Thoracic aorta (tissue), 2 donors: ENCODE measurements around the gene DGCR6L. TPM values are rescaled to one million over a fixed set of nuclear protein-coding genes. Genes with fewer than 3 reads are reported as not detected.
"Not testable (repeated sequence)": the region's sequence is repeated elsewhere in the genome, so short reads cannot be mapped to it uniquely, and the experiment has no call there.

ENCODE experiments used
- ATAC-seq: fragments of 150-250 bp; one replicate; pipeline ENCODE4 v1.8.0; 2017; ENCODE audit warnings: low read depth; ENCODE audit not compliant: insufficient number of reproducible peaks, low FRiP score
- DNase-seq: peaks from one replicate; pipeline ENCODE4 v3.0.0-alpha.2; 2020; ENCODE audit warnings: low spot score
- H3K27ac ChIP-seq, 2 donors: fragments of 200-600 bp; sonication (generic); 1 replicate in 1 of 2; 2 replicates in 1 of 2; pipeline ENCODE4 v1.5.1; 2016; ENCODE audit warnings: mild to moderate bottlenecking in 2 of 2, moderate library complexity in 2 of 2
- H3K27me3 ChIP-seq: fragments of 200-600 bp; sonication (generic); replicated peaks from 2 replicates; pipeline ENCODE4 v1.6.0; 2016; ENCODE audit warnings: mild to moderate bottlenecking; ENCODE audit not compliant: insufficient read depth
- H3K36me3 ChIP-seq: fragments of 200-600 bp; sonication (generic); one replicate; pipeline ENCODE4 v1.5.1; 2016
- H3K4me1 ChIP-seq, 2 donors: fragments of 200-600 bp; sonication (generic); 1 replicate in 1 of 2; 2 replicates in 1 of 2; pipeline versions ENCODE4 v1.5.1 to v1.6.0; 2016; ENCODE audit warnings: low read depth in 2 of 2, mild to moderate bottlenecking in 1 of 2; ENCODE audit not compliant: control insufficient read depth in 1 of 2
- H3K4me3 ChIP-seq: fragments of 200-600 bp; sonication (generic); 2 replicates; pipeline ENCODE4 v1.5.1; 2016; ENCODE audit warnings: mild to moderate bottlenecking
- H3K9me3 ChIP-seq: fragments of 200-600 bp; sonication (generic); 2 replicates; pipeline ENCODE4 v1.5.1; 2016
- CTCF ChIP-seq: fragments of 200-600 bp; sonication (generic); IDR thresholded peaks from one replicate; pipeline ENCODE4 v1.5.1; 2019; ENCODE audit warnings: antibody characterized with exemption
- total RNA-seq, 2 donors: library from RNA; depleted of rRNA; stranded (reverse); fragments of >200 nt; gene quantifications; one replicate each; pipeline versions ENCODE4 v1.1.0 to v1.2.3, GENCODE V29; 2016

Gene DGCR6L
- total RNA-seq, 2 donors from 2014 or later, result 28.8 to 69.3 TPM

GRCh38 chr22:20267441-20268278 lies 52.2 kb downstream of the DGCR6L start:
- DNase-seq (no peak), ATAC-seq (no peak)
- H3K4me3 ChIP-seq, result peak overlapping the region; percentile 70
- no peaks in the 10 kb centered on the region for H3K9me3 ChIP-seq
- no peaks in the 10 kb centered on the region for H3K36me3 ChIP-seq
- H3K4me1 ChIP-seq, result peaks cover 0 to 11% of the 10 kb centered on the region in 2 donors
- no peak for TF ChIP-seq CTCF
- H3K27me3 ChIP-seq, result no peaks in the 10 kb centered on the region
- H3K27ac ChIP-seq, result no peak overlapping the region

GRCh38 chr22:20266667-20267440 lies 53.0 kb downstream of the DGCR6L start:
- H3K27ac ChIP-seq, ATAC-seq: not testable (repeated sequence)

GRCh38 chr22:20265772-20266666 lies 53.8 kb downstream of the DGCR6L start:
- H3K4me1 ChIP-seq, result peaks cover 0 to 11% of the 10 kb centered on the region in 2 donors
- ATAC-seq, H3K4me3 ChIP-seq, H3K27me3 ChIP-seq, H3K27ac ChIP-seq, DNase-seq, H3K36me3 ChIP-seq, H3K9me3 ChIP-seq: not testable (repeated sequence)

More at GRCh38 chr22:20266667-20267440, 53.0 kb downstream of the DGCR6L start:
- not testable (repeated sequence) for H3K9me3 ChIP-seq, H3K36me3 ChIP-seq, H3K27me3 ChIP-seq, DNase-seq
- Histone ChIP-seq H3K4me3 (peak overlapping the region; percentile 70), H3K4me1 (peaks cover 0 to 11% of the 10 kb centered on the region in 2 donors)

- Histone ChIP-seq H3K9me3 (no peaks in the 10 kb centered on the region), H3K4me1 (peaks cover 0 to 11% of the 10 kb centered on the region in 2 donors), H3K4me3 (no peak overlapping the region), H3K27ac (no peak overlapping the region), H3K27me3 (no peaks in the 10 kb centered on the region), H3K36me3 (no peaks in the 10 kb centered on the region)
- no peak for TF ChIP-seq CTCF
- ATAC-seq, result no peak
- DNase-seq, result no peak
These were observed 55.0 kb downstream of the DGCR6L start for GRCh38 chr22:20264614-20265452.

Other genes with a start within 250 kb of the DGCR6L start
- 10 to 100 TPM; 23.7 to 47.3 TPM for gene DGCR8, start 239.8 kb downstream of the DGCR6L start, total RNA-seq
- 100 to 1,000 TPM; 130 to 140 TPM for gene RANBP1, start 204.0 kb downstream of the DGCR6L start, total RNA-seq
- gene TRMT2A, start 202.8 kb downstream of the DGCR6L start, total RNA-seq, result 10 to 100 TPM; 61.8 to 94.8 TPM
- 10 to 100 TPM; 14.8 to 49.8 TPM for gene ZDHHC8, start 188.3 kb downstream of the DGCR6L start, total RNA-seq
- not detected for gene CCDC188, start 169.0 kb downstream of the DGCR6L start, total RNA-seq
- 1 to 10 TPM in 1 of 2 donors, not detected in 1; 7.4 TPM for gene RTN4R, start 51.7 kb downstream of the DGCR6L start, total RNA-seq
- gene ZNF74, start 74.1 kb upstream of the DGCR6L start, total RNA-seq, result 10 to 100 TPM in 1 of 2 donors, 1 to 10 TPM in 1; 8.5 to 13.8 TPM
- gene SCARF2, start 117.8 kb upstream of the DGCR6L start, total RNA-seq, result 100 to 1,000 TPM in 1 of 2 donors, 10 to 100 TPM in 1; 49.4 to 108 TPM
- gene KLHL22, start 175.7 kb upstream of the DGCR6L start, total RNA-seq, result 10 to 100 TPM; 24.0 to 41.1 TPM
- gene MED15, start 187.6 kb upstream of the DGCR6L start, total RNA-seq, result 10 to 100 TPM; 78.9 to 98.6 TPM